ENCODE results near the gene RBP5.

DNA sequence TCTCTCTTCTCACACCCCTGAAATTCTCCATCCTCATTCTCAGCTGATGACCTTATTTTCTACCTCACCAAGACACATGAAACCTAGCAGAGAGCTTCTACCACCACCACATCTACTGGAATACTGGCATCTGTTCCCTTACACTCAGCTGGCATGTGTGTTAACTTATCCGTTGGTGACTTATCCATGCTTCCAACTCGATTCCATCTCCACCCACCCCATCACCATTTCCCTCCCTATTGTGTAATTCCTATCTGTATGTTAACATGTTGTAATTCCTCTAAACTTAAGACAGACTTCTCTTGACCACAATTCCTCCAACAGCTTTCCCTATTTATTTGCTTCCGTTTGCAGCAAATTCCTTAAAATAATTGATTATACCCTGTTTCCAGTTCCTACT, 52.8 kb downstream of the RBP5 start:
- TF ChIP-seq, protein P1, sequence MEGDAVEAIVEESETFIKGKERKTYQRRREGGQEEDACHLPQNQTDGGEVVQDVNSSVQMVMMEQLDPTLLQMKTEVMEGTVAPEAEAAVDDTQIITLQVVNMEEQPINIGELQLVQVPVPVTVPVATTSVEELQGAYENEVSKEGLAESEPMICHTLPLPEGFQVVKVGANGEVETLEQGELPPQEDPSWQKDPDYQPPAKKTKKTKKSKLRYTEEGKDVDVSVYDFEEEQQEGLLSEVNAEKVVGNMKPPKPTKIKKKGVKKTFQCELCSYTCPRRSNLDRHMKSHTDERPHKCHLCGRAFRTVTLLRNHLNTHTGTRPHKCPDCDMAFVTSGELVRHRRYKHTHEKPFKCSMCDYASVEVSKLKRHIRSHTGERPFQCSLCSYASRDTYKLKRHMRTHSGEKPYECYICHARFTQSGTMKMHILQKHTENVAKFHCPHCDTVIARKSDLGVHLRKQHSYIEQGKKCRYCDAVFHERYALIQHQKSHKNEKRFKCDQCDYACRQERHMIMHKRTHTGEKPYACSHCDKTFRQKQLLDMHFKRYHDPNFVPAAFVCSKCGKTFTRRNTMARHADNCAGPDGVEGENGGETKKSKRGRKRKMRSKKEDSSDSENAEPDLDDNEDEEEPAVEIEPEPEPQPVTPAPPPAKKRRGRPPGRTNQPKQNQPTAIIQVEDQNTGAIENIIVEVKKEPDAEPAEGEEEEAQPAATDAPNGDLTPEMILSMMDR (conservative IDR thresholded peaks at IDR 0.05; ENCODE audit: low read depth, low read length) = no peak
- no peak for TF ChIP-seq EZH2 (IDR thresholded peaks at IDR 0.05; ENCODE audit: borderline replicate concordance, low read depth, low read length, poor library complexity, severe bottlenecking)

Measured in A673 (cell line).